G401 (cell line): ENCODE measurements around the gene COPZ1. TPM values are rescaled to one million over a fixed set of nuclear protein-coding genes. Genes with fewer than 3 reads are reported as not detected.
"Not testable (repeated sequence)": the region's sequence is repeated elsewhere in the genome, so short reads cannot be mapped to it uniquely, and the experiment has no call there.

ENCODE experiments used
- DNase-seq: peaks from one replicate; pipeline ENCODE4 v3.0.0-alpha.2; 2015; ENCODE audit warnings: low spot score
- in situ Hi-C: cut with HindIII; loops from 2 replicates; pipeline ENCODE4 v1.10.0; 2016; ENCODE audit warnings: low sequenced_read_pairs, mixed read lengths
- total RNA-seq: library from RNA; depleted of rRNA; stranded (reverse); fragments of >200 nt; shearing (Covaris generic); gene quantifications from 2 replicates; pipeline ENCODE4 v1.2.3, GENCODE V29; 2014; rRNA removed

The COPZ1 gene, protein sequence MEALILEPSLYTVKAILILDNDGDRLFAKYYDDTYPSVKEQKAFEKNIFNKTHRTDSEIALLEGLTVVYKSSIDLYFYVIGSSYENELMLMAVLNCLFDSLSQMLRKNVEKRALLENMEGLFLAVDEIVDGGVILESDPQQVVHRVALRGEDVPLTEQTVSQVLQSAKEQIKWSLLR
- total RNA-seq: 219 and 225 TPM in 2 replicates

- in situ Hi-C loops: loop anchor here (5.0 kb wide), 1 partner anchor 33 kb away; no protein-coding TSS in a partner anchor
- peak; percentile 100 for DNase-seq
These were observed at the start of gene COPZ1 for GRCh38 chr12:54324617-54325441. Gene COPZ1 (plus strand): TSS chr12:54325131. CDS start chr12:54325164, 33 bp downstream.

GRCh38 chr12:54276368-54276767, 48.6 kb upstream of the COPZ1 start:
- in situ Hi-C loops: no loop called here
- no peak for DNase-seq

GRCh38 chr12:54277823-54278276, 47.1 kb upstream of the COPZ1 start:
- in situ Hi-C loops: no loop called here
- peak; percentile 32 for DNase-seq

GRCh38 chr12:54279227-54279631, 45.7 kb upstream of the COPZ1 start:
- DNase-seq: no peak
- in situ Hi-C loops: no loop called here

- peak; percentile 100 for DNase-seq
- in situ Hi-C loops: no loop called here
These were observed 45.1 kb upstream of the COPZ1 start, which contains the start of gene CBX5 for GRCh38 chr12:54279632-54280467. Gene CBX5 (minus strand): TSS chr12:54280122. CDS start chr12:54257650, 22,472 bp downstream.

GRCh38 chr12:54280468-54281260, 44.3 kb upstream of the COPZ1 start, which contains the start of gene HNRNPA1:
Gene HNRNPA1 (plus strand): TSS chr12:54280726. CDS start chr12:54280808, 82 bp downstream.
- DNase-seq: peak; percentile 100
- in situ Hi-C loops: no loop called here

- DNase-seq, in situ Hi-C loops: not testable (repeated sequence)
These were observed 43.7 kb upstream of the COPZ1 start for GRCh38 chr12:54281261-54281638.

GRCh38 chr12:54281694-54282093, 43.2 kb upstream of the COPZ1 start:
- in situ Hi-C loops, DNase-seq: not testable (repeated sequence)

- in situ Hi-C loops: no loop called here
- DNase-seq: no peak
These were observed 41.9 kb upstream of the COPZ1 start for GRCh38 chr12:54282949-54283593.

GRCh38 chr12:54284070-54284780, 40.7 kb upstream of the COPZ1 start:
- in situ Hi-C loops, DNase-seq: not testable (repeated sequence)

DNA sequence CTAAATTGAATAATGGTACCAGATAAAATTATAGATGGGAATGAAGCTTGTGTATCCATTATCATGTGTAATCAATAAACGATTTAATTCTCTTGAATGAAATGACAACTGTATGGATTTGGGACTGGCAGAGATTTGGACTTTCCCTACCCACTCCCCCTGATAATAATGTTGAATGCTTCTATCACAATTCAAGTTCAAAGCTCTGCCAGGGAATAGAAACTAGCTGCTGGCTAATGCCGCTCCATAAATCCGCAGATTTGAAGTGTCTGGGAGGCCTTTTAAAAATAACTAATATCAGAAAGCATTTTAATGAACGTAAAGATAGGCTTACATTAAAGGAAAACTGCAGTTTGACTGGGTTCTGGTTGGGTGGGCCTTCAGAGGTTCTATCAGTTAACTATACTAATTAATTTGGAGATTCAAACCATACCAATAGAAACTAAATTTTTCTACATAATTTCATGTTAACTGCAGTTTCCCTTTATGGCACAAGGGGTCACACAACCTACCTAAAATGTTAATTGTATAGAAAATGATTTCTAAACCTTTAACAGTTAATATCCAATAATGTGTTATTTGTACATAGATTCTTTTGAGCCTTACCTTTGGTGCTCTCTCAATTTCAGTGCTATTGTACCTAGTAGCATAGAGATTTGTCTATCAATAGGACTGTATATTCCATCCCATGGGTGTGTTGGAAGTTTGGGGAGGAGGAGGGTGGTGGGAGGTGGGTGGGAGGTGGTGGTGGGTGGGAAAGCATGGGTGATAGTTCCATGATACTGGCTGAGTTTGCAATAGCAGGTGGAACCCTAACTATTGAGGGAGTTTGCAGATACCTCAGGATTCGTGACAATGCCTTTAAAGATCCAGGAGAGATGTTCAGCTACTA, 39.5 kb upstream of the COPZ1 start:
- in situ Hi-C loops: no loop called here
- no peak for DNase-seq

- DNase-seq: no peak
- in situ Hi-C loops: no loop called here
These were observed 38.6 kb upstream of the COPZ1 start for GRCh38 chr12:54286042-54287030.

DNA sequence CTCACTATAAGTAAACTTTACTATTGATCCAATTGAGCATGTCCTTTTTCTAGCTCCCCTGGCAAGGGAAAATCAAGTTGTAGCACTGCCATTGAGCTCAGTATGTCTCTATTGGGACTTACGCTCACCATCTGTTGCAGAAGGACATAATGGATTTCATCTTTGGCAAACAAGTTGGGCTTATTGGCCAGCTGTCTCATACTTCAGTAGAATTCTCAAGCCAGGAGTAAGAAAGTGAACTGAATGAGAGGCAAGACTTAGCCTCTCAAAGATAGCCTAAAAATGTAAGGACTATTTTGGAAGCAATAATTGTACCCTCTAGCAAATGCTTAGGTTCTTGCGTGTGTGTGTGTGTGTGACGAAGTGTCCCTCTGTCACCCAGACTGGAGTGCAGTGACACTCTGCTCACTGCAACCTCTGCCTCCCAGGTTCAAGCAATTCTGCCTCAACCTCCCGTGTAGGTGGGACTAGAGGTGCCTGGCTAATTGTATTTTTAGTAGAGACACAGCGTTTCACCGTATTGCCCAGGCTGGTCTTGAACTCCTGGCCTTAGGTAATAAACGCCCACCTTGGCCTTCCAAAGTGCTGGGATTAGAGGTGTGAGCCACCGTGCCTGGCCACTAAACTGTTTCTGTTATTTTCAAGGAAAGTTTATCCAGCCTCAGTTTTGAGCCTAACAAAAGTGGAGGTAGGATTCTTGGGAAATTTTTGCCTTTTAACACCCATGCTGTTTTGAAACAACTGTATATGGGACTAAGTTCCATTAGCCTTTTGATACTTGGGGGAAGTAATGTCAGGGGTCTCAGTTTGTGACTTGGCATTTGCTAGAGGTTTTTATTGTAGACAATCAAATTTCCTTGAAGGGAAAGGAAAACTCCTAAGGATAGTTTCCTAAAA, 37.4 kb upstream of the COPZ1 start:
- peak; percentile 79 for DNase-seq
- in situ Hi-C loops: no loop called here

DNA sequence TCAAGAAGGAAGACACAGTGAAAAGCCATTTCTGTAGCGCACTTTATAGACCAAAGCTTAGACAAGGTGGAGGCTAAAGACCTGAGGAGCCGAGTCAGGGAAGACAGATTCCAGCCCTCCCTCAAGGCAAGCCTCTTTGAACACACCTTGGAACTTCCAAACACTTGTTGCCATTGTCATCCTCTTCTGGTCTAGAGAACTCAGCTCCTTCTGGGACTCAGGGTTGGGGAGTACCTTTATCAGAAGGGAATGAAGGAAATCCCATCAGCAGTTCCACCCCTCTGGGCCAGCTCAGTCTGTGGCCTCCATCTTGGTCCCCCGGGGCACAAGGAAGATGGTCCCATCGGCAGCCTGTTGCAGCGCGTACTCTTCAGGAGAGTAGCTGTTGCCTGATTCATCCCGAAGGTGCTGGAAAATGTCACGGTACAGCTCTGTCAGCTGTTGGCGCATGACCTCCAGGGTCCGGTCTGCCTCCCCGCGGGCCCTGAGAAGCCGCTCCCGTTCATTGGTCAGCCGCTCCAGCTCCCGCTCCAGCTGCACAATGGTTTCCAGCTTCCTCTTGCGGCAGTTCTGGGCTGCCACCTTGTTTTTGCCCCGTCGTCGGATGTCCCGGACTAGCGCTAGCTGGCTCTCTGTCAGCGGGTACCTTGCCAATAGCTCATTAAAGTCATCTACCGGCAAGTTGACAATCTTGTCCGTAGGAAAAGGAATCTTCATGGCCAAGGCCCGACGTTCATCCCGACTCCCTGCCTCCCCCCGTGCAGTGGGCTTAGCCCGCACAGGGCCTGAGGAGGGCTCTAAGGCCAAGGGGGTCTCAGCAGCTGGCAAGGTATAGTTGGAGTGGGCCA, 32.6 kb upstream of the COPZ1 start:
- no peak for DNase-seq
- in situ Hi-C loops: loop anchor here (5.0 kb wide), 1 partner anchor 35 kb away; the partner anchor contains the start of gene COPZ1
